Stimulated activated CD4-positive, alpha-beta T cell treated with anti-CD3 and anti-CD28 coated beads, TNF-alpha, amount 100 ng/mL, for 24 hours (primary cell): ENCODE measurements around the gene COBLL1.
"Not testable (repeated sequence)": the region's sequence is repeated elsewhere in the genome, so short reads cannot be mapped to it uniquely, and the experiment has no call there.

Experiments
- DNase-seq, 3 experiments: peaks; one replicate each; pipeline ENCODE4 v3.0.0-alpha.2; 2020; ENCODE audit warnings: low read depth in 3 of 3

Gene COBLL1, protein sequence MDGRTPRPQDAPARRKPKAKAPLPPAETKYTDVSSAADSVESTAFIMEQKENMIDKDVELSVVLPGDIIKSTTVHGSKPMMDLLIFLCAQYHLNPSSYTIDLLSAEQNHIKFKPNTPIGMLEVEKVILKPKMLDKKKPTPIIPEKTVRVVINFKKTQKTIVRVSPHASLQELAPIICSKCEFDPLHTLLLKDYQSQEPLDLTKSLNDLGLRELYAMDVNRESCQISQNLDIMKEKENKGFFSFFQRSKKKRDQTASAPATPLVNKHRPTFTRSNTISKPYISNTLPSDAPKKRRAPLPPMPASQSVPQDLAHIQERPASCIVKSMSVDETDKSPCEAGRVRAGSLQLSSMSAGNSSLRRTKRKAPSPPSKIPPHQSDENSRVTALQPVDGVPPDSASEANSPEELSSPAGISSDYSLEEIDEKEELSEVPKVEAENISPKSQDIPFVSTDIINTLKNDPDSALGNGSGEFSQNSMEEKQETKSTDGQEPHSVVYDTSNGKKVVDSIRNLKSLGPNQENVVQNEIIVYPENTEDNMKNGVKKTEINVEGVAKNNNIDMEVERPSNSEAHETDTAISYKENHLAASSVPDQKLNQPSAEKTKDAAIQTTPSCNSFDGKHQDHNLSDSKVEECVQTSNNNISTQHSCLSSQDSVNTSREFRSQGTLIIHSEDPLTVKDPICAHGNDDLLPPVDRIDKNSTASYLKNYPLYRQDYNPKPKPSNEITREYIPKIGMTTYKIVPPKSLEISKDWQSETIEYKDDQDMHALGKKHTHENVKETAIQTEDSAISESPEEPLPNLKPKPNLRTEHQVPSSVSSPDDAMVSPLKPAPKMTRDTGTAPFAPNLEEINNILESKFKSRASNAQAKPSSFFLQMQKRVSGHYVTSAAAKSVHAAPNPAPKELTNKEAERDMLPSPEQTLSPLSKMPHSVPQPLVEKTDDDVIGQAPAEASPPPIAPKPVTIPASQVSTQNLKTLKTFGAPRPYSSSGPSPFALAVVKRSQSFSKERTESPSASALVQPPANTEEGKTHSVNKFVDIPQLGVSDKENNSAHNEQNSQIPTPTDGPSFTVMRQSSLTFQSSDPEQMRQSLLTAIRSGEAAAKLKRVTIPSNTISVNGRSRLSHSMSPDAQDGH

DNA sequence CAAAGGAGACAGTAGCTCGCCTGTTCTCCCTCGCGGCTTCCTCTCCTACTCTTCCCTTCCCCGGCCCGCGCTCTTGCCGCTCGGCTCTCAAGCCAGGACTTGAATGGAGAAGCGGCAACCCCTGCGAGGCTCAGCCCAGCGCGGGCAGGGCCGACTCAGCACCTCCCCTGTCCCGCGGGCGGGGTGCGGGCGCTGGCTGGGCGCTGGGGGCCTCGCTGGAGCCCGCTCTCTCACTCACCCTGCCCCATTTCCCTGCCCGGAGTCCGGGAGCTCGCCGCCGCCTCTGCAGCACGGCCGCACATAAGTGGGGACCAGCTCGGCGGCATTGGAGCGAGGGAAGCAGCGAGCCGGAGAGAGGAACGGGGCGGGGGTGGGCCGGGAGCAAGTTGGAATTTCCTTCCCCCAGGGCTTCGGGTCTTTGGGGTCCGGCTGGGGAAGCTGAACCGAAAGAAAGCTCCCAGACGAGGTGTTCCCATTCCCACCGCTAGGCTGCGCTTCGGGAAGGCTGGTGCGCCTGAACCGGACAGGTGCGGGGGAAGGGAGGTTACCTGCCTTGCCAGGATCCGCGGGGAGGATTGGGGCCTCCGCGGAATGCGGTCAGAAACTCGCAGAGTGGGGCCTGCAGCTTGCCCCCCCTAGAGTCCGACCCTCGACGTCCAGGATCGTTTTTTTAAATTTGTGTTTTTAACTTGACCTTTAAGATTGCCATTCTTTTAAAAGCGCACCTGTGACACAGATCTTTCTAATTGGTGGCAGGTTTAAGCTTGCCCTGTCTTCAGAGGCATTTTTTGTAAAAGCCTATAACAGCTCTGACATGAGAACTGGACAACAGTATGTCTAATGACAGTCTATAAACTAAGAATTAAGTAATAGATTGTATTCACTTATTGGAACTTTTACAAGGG is at the start of gene COBLL1:
Gene COBLL1, minus strand, starts transcription at position 105 of the 905 bp plus-strand sequence. CDS start 627 bp downstream, outside the sequence.
- peak in 1 of 3 experiments; percentile 37 for DNase-seq

DNA sequence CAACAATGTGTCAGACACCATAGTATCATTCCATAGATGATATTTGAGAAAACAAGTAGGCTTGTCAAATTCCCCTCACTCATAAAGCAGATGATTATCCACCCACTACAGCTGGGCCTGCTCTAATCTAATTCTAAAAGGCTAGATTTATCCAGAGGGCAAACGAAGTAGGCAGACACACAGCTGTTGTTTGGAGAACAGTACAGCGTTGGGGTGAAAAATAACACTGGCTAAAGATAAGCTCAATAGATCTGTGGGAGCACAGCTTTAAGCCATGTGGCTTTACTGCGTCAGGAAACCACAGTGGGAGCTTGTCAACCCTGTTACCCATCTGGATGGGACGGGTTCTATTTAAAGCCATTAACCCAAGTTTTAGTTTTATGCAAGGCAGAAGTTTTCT is 48.9 kb upstream of the COBLL1 start:
- DNase-seq = no peak

DNA sequence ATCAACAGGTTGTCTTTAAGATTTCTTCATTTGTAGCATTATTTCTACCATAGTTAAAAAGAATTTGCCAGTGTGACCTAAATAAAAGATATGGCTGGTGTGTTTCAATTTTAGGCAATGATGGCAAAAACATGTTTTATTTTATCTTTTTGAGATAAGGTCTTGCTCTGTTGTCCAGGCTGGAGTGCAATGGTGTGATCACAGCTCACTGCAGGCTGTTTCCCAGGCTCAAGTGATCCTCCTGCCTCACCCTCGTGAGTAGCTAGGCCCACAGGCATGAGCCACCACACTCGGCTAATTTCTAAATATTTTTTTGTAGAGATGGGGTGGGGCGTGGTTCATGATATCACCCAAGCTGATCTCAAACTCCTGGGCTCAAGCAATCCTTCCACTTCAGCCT is 47.0 kb upstream of the COBLL1 start:
- no peak for DNase-seq

DNA sequence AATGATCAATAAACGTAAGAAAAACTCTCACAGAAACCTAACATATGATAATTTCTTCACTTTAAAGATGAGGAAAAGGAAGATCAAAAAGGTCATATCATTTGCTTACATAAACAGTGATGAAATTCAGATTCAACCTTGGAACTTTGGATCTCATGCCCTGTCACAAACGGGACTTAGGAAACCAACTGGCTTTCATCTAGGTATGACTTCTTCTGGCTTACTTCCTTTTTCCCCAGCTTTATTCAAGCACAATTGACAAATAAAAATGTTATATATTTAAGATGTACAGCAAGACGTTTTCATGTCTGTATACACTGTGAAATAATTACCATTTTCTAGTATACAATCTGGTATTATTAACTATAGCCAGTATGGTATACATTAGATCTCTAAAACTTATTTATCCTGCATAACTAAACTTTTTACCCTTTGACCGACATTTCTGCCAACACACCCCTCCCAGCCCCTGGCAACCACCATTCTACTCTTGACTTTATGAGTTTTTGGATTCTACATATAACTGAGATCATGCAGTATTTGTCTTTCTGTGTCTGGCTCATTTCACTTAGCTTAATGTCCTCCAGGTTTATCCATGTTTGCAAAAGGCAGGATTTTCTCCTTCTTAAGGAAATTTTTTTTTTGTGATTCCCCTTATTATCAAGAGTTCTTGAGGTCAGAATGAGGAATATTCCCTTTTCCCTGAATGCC is 46.0 kb upstream of the COBLL1 start:
- no peak for DNase-seq

DNA sequence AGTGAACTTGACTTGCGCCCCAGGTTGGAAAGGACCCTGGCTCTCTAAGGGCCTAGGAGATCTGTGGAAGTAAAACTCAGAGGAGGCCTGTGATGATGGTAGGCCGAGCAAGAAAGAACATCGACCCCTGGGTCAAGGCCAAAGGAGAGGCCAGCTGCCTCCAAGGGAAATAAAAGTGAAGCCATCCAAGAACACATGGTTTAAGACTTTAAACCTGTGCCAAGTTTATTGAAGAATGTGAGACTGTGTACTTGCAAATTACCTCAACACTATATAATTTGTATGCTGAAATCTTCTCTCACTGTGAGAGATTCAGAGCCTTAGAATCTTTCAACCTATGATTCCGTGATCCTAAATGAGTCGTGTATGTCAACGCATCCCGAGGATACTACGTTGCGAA is 40.7 kb upstream of the COBLL1 start:
- DNase-seq = no peak

DNA sequence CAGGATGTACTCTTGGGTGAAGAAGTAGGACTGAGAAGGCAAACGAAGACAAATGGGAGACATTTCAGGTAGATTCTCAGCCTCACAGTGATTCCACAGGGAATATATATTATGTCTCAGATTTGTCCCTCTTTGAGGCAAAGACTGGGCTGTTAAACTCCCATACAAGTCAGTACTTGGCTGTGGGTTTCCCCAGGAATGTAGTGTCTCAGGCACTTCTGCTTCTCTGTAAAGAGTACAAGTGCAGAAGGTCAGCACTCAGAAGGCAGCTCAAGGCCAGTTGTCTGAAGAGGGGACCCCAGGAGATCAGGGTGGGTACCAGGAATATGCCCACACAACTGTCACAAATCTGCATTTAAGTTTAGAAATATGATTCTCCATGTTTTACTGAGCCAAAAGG is 39.9 kb upstream of the COBLL1 start:
- no peak for DNase-seq

DNA sequence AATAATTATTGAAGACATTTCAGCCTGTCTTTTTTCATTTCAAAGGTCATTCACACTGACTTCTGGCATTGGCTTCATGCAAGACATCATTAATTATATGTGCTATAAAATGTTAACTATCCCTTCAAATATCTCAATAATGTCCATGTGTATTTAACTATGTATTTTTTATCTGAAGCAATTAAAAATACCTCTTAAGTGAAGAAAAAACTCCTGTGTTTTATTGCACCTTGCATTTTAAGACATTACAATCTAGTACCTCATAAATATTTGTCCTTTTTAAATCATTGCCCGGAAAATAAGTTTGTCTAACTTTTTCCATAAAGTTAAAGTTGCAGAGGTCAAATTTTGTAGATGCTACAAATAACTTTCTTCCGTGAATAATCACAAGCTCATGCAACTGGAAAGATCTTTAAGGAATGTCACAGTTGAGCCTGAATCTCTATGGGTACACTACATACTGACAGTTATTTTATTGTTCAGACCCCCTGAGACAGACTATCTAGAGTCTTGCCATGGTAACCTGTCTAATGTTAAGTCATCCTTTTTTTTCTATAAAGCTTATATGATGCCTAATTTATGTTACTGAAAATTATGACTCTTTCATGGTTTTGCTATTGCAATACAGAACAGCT is 38.4 kb upstream of the COBLL1 start:
- DNase-seq = no peak

DNA sequence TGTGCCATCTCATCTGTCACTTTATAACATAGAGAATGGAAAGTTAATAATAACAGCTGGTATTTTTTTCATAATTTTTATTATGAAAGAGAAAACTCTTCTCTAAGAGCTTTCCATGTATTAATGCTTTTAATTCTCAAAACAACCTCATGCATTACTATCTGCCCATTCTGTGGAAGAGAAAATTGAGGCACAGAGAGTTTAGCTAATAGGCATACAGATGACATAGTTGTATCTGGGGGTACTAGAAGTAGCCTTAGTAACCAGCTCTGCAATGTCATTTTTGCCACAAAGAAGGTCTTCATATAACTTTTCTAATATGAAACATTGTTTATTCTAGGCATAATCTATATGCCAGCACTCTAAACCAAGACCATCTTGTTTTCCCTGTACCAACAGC is 36.3 kb upstream of the COBLL1 start:
- no peak for DNase-seq

DNA sequence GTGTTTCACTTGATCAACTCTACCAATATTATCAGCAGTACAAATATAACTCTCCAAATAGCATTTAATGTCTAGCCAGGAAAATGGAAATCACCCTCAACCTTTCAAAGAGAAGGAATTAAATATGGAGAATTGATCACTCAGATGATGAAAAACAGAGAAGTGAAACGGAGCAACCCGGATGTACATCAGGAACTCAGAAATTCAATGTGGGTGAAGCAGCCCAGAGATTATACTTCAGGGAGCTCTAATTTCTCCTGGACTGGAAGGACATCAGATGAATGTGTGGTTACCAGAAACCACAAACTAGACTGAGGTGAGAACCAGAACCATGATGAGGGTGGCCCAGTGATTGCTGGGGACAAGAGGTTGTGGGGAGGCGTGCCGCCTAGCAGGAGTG is 35.5 kb upstream of the COBLL1 start:
- no peak for DNase-seq

DNA sequence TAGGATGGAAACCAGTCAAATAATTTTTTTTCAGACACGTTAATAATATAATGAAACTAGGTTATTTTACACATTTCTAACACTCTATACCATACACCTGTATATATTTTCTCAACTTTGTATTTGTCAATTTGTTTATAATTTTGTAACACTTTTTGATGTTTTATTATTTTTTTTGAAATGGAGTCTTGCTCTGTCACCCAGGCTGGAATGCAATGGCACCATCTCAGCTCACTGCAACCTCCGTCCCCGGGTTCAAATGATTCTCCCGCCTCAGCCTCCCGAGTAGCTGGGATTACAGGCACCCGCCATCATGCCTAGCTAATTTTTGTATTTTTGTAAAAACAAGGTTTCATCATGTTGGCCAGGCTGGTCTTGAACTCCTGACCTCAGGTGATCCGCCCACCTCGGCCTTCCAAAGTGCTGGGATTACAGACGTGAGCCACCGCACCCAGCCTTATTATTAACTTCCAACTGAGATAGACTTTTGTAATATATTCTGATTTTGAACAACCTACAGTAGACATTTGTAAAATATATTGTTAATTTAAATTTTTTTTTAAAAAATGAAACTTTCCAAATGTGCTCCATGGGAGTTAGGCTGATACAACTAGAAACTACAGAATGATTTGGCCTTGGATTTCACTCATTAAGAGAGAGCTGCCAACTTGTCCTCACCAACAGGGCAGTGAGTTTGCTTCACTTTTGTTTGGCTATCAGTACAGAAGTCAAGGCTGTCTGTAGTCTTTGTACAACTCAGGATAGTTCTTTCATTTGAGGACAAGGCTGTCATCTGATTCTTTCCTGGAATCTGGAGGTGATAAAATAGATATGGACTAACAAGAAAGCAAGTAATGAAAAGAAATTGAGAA is 33.9 kb upstream of the COBLL1 start:
- no peak for DNase-seq

DNA sequence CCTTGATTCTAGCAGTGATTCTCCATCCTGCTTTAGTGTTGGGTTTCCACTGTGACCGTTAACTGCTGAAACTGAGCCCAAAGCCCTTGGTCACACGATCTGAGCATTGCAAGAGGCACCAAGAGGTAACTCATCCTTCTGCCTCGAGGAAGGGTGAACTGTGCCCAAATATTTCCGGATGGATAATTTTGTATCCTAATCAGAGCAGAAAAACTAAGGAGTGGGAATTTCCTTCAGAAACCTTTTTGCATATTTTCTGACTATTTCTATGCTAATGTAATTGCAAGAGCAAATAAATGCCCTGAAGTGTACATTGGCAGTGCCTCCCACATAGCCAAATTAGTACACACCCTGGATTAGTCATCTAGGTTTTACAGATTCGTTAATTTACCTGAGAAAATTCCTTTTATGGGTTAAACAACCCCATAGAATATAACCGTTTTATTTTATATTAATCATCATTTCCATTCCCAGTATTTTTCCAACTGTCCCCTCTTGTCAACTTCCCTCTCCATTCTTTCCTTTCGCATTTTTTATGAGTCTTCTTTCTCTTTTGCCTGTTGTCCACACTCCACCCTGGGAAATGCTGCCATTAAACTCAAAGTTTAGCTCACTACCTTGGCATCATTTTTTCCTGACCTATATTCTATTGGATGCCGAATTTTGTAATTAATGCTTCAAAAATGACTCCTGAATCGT is 31.7 kb upstream of the COBLL1 start:
- DNase-seq = no peak

DNA sequence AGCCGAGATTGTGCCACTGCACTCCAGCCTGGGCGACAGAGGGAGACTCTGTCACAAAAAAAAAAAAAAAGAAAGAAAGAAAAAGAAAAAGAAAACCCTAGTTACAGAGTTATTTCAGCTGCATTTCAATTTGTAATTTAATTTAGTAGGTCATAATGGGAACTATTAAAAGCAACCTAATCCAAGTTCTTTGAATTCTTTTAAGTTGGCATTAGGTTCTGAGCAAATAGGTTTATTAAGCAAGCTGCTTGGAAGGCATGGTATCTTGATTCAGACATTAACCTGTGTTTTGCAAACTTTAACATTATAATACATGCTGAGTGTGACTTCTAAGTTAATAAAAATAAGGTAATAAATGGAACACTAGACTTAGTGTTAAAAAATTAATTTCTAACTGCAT is 29.8 kb upstream of the COBLL1 start:
- DNase-seq = no peak

DNA sequence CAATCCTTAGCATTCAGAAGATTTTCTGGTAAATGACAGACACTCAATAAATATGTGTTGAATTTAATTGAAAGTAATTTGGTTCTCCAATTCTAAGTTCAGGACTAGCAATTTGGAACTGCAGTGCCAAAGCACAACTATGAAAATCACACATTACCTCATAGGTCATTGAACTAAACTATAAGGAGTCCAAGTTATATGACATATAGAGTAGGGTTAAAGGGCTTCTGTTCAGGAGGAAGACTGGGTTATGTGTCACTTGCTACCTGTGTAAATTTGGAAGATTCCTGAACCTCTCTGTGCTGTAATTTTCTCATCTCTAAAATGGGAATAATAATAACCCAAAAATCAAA is 27.8 kb upstream of the COBLL1 start:
- DNase-seq = no peak

DNA sequence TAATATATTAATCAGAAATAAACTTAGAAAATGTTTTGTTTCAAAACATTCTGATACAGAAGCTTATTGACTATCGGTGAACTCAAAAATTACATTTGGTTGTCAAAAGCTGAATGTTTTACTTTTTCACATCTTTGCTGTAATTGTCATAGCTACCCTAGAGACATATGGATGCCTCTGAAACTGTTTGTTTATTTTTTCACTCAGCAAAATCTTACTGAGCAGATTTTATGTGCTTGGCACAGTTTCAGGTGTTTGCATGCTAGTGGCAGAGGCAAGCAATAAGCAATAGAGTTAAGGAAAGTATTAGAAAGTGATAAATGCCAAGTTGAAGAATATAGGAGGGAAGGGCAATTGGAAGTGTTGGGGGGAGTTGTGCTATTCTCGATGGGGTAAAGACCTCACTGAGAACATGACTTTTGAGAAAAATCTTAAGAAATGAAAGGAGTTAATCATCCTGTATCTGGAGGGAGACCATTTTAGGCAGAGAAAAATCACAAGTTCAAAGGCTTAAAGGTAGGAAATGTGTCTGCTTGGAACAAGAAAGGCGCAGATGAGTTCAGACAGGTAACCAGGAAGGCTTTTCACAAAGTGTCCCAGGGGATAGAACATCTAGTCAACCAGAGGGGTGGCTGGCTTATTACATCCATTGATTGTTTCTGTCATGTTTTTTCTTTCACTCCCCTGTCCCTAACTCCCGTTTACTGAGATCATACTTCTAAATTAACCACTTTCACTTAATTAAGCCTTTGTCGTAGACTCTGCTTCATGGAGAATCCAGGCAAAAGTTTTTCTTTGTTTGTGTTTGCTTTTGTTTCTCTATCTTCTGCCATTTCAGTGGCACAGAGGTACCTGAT is 27.2 kb upstream of the COBLL1 start:
- no peak for DNase-seq

DNA sequence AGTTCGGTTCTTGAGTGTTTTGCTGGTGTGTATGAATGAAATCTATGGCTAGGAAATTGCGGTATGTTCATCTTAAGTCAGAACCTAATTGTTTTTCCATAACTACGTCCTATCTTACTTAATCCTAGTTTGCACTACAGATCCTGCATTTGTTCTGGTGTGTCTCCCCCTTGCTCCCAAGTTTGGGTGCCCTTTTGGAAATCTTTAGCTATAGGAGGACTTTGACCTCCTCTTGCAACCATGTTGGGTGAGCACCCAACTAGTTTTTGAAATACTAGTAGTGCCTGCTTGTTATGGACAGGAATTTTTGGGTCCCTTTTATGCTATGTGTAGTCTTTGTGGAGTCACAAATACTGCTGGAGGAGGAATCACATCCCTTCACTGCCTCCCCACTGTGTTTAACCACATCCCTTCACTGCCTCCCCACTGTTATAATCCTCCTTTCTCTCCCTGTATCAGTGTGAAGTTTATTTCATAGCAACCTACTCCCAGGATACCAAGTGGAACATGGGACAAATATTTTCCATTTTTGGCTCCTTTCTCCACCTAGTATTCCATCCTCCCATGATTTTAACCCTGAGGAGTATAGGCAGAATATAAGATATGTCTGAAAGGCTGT is 26.3 kb upstream of the COBLL1 start:
- no peak for DNase-seq

DNA sequence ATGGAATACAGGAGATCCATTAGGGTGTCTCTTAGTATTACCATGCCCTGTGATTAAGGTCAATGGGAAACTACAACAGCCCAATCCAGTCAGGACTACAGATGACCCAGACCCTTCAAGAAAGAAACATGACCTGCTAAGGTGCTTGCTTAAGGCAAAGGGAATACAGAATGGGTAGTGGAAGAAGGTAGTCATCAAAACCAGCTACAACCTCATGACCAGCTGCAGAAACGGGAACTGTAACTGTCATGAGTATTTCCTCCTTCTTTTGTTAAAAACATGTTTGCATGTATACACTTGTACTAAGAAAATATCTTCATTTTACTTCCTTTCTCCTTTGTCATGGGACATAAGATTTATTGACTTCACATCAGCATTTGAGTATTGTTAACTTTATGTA is 24.8 kb upstream of the COBLL1 start:
- not testable (repeated sequence) for DNase-seq

DNA sequence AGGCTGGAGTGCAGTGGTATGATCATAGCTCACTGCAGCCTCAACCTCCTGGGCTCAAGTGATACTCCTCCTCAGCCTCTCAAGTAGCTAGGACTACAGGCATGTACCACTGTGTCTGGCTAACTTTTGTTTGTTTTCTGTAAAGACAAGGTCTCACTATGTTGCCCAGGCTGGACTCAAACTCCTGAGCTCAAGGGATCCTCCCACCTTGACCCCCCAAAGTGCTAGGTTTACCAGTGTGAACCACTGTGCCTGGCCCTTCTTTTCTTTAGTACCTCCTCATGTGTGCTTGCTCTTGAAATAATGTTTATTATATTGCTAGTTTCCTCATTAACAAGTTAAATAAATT is 19.0 kb upstream of the COBLL1 start:
- DNase-seq = no peak
